Gastrocnemius medialis (tissue), 4 donors: ENCODE data around the gene SYT1.

Experiments used
- CTCF ChIP-seq, 5 experiments: fragments of 450-650 bp in 3 of 5; fragments of 200-600 bp in 2 of 5; sonication (generic) in 2 of 5; IDR thresholded peaks in 4 of 5; conservative IDR thresholded peaks in 1 of 5; 1 replicate in 4 of 5; 2 replicates in 1 of 5; pipeline ENCODE4 v1.5.1; 2016 to 2019; ENCODE audit warnings: antibody characterized with exemption in 5 of 5, mild to moderate bottlenecking in 3 of 5, moderate library complexity in 3 of 5
- POLR2A ChIP-seq, 2 donors: fragments of 450-650 bp; IDR thresholded peaks; one replicate each; pipeline ENCODE4 v1.6.1; 2017; ENCODE audit warnings: antibody characterized with exemption in 2 of 2, mild to moderate bottlenecking in 2 of 2, moderate library complexity in 2 of 2

- TF ChIP-seq CTCF (IDR thresholded peaks at IDR 0.05 in 4 of 5, conservative IDR thresholded peaks at IDR 0.05 in 1 of 5) (no peak), POLR2A (IDR thresholded peaks at IDR 0.05) (no peak)
These were observed 96.6 kb downstream of the SYT1 start for GRCh38 chr12:78961171-78961570.
